IMR-90 (cell line): ENCODE results near the gene CIDEC. TPM values are rescaled to one million over a fixed set of nuclear protein-coding genes. Genes with fewer than 3 reads are reported as not detected.
A peak's percentile ranks its signal among the peaks of the same experiment; 100 is the strongest.

ENCODE experiments used
- ATAC-seq: fragments of 200-7000 bp; cut with Tn5 transposase; 2 replicates; pipeline ENCODE4 v1.9.1; 2020; ENCODE audit warnings: low read depth, mild to moderate bottlenecking, moderate library complexity
- BruUV-seq: library from RNA; stranded (reverse); fragments of 400-500 nt; replicated peaks from 2 replicates; lab custom pipeline; 2021; lab: Mats Ljungman, UMichigan
- CTCF ChIA-PET: fragments of 300-600 bp; formaldehyde crosslinking; extraction: SDS; loops from one replicate; lab custom pipeline; 2021; ENCODE audit warnings: antibody characterized with exemption; lab: Yijun Ruan, JAX
- POLR2A ChIA-PET: fragments of 300-600 bp; sonication (Branson Sonifier 250); formaldehyde crosslinking; loops from one replicate; lab custom pipeline; 2022; ENCODE audit warnings: antibody characterized with exemption; ENCODE audit not compliant: unreplicated experiment; lab: Charles Lee
- DNase-seq: peaks from one replicate; pipeline ENCODE4 v3.0.0; 2013
- H2AFZ ChIP-seq: replicated peaks from 2 replicates; pipeline ENCODE3; 2013; ENCODE audit warnings: low read length, mild to moderate bottlenecking; ENCODE audit not compliant: poor library complexity
- H2AK5ac ChIP-seq: 2 replicates; pipeline ENCODE4 v1.6.1; 2013; ENCODE audit warnings: low read depth, low read length, inconsistent platforms
- H2AK9ac ChIP-seq: replicated peaks from 2 replicates; pipeline ENCODE3; 2013; ENCODE audit warnings: mild to moderate bottlenecking, low read depth, low read length, moderate library complexity; ENCODE audit not compliant: poor library complexity
- H2BK120ac ChIP-seq: 2 replicates; pipeline ENCODE4 v1.6.1; 2013; ENCODE audit warnings: low read depth, low read length, inconsistent platforms
- H2BK15ac ChIP-seq: 3 replicates; pipeline ENCODE4 v1.6.1; 2013; ENCODE audit warnings: low read depth, low read length, inconsistent platforms
- H2BK20ac ChIP-seq: 2 replicates; pipeline ENCODE4 v1.6.1; 2013; ENCODE audit warnings: low read depth, mild to moderate bottlenecking, inconsistent platforms, low read length, moderate library complexity
- H2BK5ac ChIP-seq: 2 replicates; pipeline ENCODE4 v1.6.1; 2013; ENCODE audit warnings: mild to moderate bottlenecking, low read depth, low read length, inconsistent platforms; ENCODE audit not compliant: poor library complexity, severe bottlenecking
- H3K14ac ChIP-seq: replicated peaks from 2 replicates; pipeline ENCODE4 v1.6.1; 2013; ENCODE audit warnings: low read depth, low read length, inconsistent platforms
- H3K18ac ChIP-seq: 2 replicates; pipeline ENCODE4 v1.6.1; 2013; ENCODE audit warnings: low read depth, low read length, control low read depth
- H3K23ac ChIP-seq: 2 replicates; pipeline ENCODE4 v1.6.1; 2013; ENCODE audit warnings: low read depth, low read length, inconsistent platforms
- H3K27ac ChIP-seq: 2 replicates; pipeline ENCODE4 v1.5.1; 2013; ENCODE audit warnings: mild to moderate bottlenecking, control low read depth, low read length; ENCODE audit not compliant: insufficient read depth
- H3K27me3 ChIP-seq: 2 replicates; pipeline ENCODE4 v1.6.1; 2013; ENCODE audit warnings: low read length; ENCODE audit not compliant: control insufficient read depth, insufficient read depth
- H3K36me3 ChIP-seq: 2 replicates; pipeline ENCODE4 v1.6.1; 2013; ENCODE audit warnings: low read length, mixed read lengths; ENCODE audit not compliant: control insufficient read depth, insufficient read depth
- H3K4ac ChIP-seq: 2 replicates; pipeline ENCODE4 v1.6.1; 2013; ENCODE audit warnings: low read depth, low read length, inconsistent platforms
- H3K4me1 ChIP-seq: 2 replicates; pipeline ENCODE4 v1.6.1; 2013; ENCODE audit warnings: low read length, mixed read lengths; ENCODE audit not compliant: control insufficient read depth, insufficient read depth
- H3K4me2 ChIP-seq: 2 replicates; pipeline ENCODE4 v1.6.1; 2013; ENCODE audit warnings: low read depth, mild to moderate bottlenecking, control low read depth, low read length, moderate library complexity
- H3K4me3 ChIP-seq: 2 replicates; pipeline ENCODE4 v1.5.1; 2013; ENCODE audit warnings: low read depth, mild to moderate bottlenecking, control low read depth, low read length, moderate library complexity; ENCODE audit not compliant: insufficient read depth
- H3K56ac ChIP-seq: 2 replicates; pipeline ENCODE4 v1.6.1; 2013; ENCODE audit warnings: low read length, inconsistent platforms; ENCODE audit not compliant: insufficient read depth; ENCODE audit errors: extremely low read depth
- H3K79me1 ChIP-seq, 2 experiments: 2 replicates each; pipeline ENCODE4 v1.6.1; 2013; ENCODE audit warnings: low read length in 2 of 2, inconsistent platforms in 1 of 2, low read depth in 1 of 2
- H3K9ac ChIP-seq: 2 replicates; pipeline ENCODE4 v1.6.1; 2013; ENCODE audit warnings: low read depth, low read length, control low read depth
- H3K9me1 ChIP-seq: 2 replicates; pipeline ENCODE4 v1.6.1; 2013; ENCODE audit warnings: low read length, inconsistent platforms; ENCODE audit not compliant: insufficient read depth
- H3K9me3 ChIP-seq: 2 replicates; pipeline ENCODE4 v1.6.1; 2013; ENCODE audit warnings: low read length; ENCODE audit not compliant: control insufficient read depth, insufficient read depth
- H4K20me1 ChIP-seq: 2 replicates; pipeline ENCODE4 v1.6.1; 2013; ENCODE audit warnings: low read length, inconsistent platforms; ENCODE audit not compliant: insufficient read depth
- H4K5ac ChIP-seq: 2 replicates; pipeline ENCODE4 v1.6.1; 2013; ENCODE audit warnings: mild to moderate bottlenecking, low read depth, low read length, control low read depth
- H4K8ac ChIP-seq, 2 experiments: 2 replicates each; pipeline ENCODE4 v1.6.1; 2013; ENCODE audit warnings: low read depth in 2 of 2, low read length in 2 of 2, control low read depth in 1 of 2, inconsistent platforms in 1 of 2
- H4K91ac ChIP-seq: 2 replicates; pipeline ENCODE4 v1.6.1; 2013; ENCODE audit warnings: low read depth, low read length, inconsistent platforms; ENCODE audit not compliant: insufficient read depth
- BHLHE40 ChIP-seq: fragments of 150-350 bp; IDR thresholded peaks from 2 replicates; pipeline ENCODE4 v1.6.1; 2016; ENCODE audit warnings: mild to moderate bottlenecking, low read depth, low read length
- CEBPB ChIP-seq: IDR thresholded peaks from 2 replicates; pipeline ENCODE4 v1.6.1; 2012; ENCODE audit warnings: low read depth, low read length, improper control_type of control experiment
- CTCF ChIP-seq: conservative IDR thresholded peaks from 2 replicates; pipeline ENCODE4 v1.5.1; 2012; ENCODE audit warnings: mild to moderate bottlenecking, low read depth, low read length, improper control_type of control experiment
- ELK1 ChIP-seq: fragments of 150-350 bp; IDR thresholded peaks from 2 replicates; pipeline ENCODE4 v1.6.1; 2016; ENCODE audit warnings: low read depth, mild to moderate bottlenecking, low read length, moderate library complexity, borderline replicate concordance
- MAZ ChIP-seq: IDR thresholded peaks from 2 replicates; pipeline ENCODE4 v1.6.1; 2012; ENCODE audit warnings: low read depth, mild to moderate bottlenecking, low read length, improper control_type of control experiment, moderate library complexity, borderline replicate concordance
- MXI1 ChIP-seq: IDR thresholded peaks from 2 replicates; pipeline ENCODE4 v1.6.1; 2012; ENCODE audit warnings: low read depth, mild to moderate bottlenecking, low read length, moderate library complexity, borderline replicate concordance
- NFE2L2 ChIP-seq: fragments of 150-350 bp; IDR thresholded peaks from 2 replicates; pipeline ENCODE4 v1.6.1; 2016; ENCODE audit warnings: low read depth, mild to moderate bottlenecking, low read length
- RFX5 ChIP-seq: IDR thresholded peaks from 2 replicates; pipeline ENCODE4 v1.8.0; 2012; ENCODE audit warnings: low read depth, mild to moderate bottlenecking, low read length, moderate library complexity
- SMC3 ChIP-seq: fragments of 150-350 bp; IDR thresholded peaks from 2 replicates; pipeline ENCODE4 v1.6.1; 2016; ENCODE audit warnings: low read depth, mild to moderate bottlenecking, antibody characterized with exemption, low read length, moderate library complexity
- WGBS, 2 experiments: methylation state at CpG; one replicate each; pipeline versions ENCODE4 v1.1.5 to v1.1.7; 2013; ENCODE audit warnings: missing lambda C conversion rate in 2 of 2; ENCODE audit not compliant: insufficient read length in 1 of 2; ENCODE audit errors: extremely low coverage in 2 of 2; 5-methylcytosine and 5-hydroxymethylcytosine counted together
- dilution Hi-C: fragments of 300-500 bp; cut with HindIII; formaldehyde crosslinking; loops from one replicate; pipeline ENCODE4 v1.14.3; 2018; ENCODE audit warnings: low sequenced_read_pairs; ENCODE audit not compliant: unreplicated experiment
- in situ Hi-C: fragments of 300-500 bp; cut with MboI; formaldehyde crosslinking; loops from 3 replicates; pipeline ENCODE4 v1.14.3; 2019; ENCODE audit warnings: low sequenced_read_pairs, inconsistent platforms, mixed read lengths
- intact Hi-C: fragments of 100-400 bp; cut with micrococcal nuclease; formaldehyde crosslinking; loops from 2 replicates; pipeline ENCODE4 v1.10.0; 2022
- polyA plus RNA-seq, 3 experiments: library from polyadenylated mRNA; depleted of rRNA; stranded (reverse); fragments of >200 nt; gene quantifications; 2 replicates each; pipeline ENCODE4 v1.2.3, GENCODE V29; 2012; ENCODE audit warnings: low replicate concordance in 1 of 3
- total RNA-seq: library from RNA; depleted of rRNA; stranded (reverse); fragments of >200 nt; gene quantifications from 2 replicates; pipeline ENCODE4 v1.2.3, GENCODE V29; 2012

Gene CIDEC
- total and polyA plus RNA-seq, 2 of the 4 experiments (the other 2 are of a cell fraction), result 0.09 TPM; not detected in 1

GRCh38 chr3:9902372-9903237 lies 22.6 kb upstream of the CIDEC start, which contains the start of gene IL17RE (continued):
- no peak for TF ChIP-seq NFE2L2
- no peak for TF ChIP-seq RFX5

GRCh38 chr3:9901967-9902366 lies 21.9 kb upstream of the CIDEC start:
- 94% methylated on average over 3 of the region's 5 CpGs; no CpG with 5 or more reads in 1 of the 2 experiments for WGBS, 2 experiments

More at GRCh38 chr3:9901967-9902366, 21.9 kb upstream of the CIDEC start:
- no peak overlapping the region for H2BK15ac ChIP-seq
- no peak overlapping the region for H3K4me2 ChIP-seq
- peak overlapping the region; percentile 90 for H2AFZ ChIP-seq
- no peak overlapping the region for H3K23ac ChIP-seq
- no peak overlapping the region for H3K14ac ChIP-seq
- peaks cover 11% of the 10 kb centered on the region for H3K4me1 ChIP-seq
- H3K9me3 ChIP-seq, result no peaks in the 10 kb centered on the region
- no peaks in the 10 kb centered on the region for H3K27me3 ChIP-seq
- BruUV-seq, result no TSS peak
- no peak overlapping the region for H3K27ac ChIP-seq
- ChIA-PET CTCF (no interaction called here), POLR2A (no interaction called here)
- H2BK20ac ChIP-seq, result no peak overlapping the region
- H2AK9ac ChIP-seq, result peak overlapping the region; percentile 77
- peak overlapping the region; percentile 57 to 88; a peak in 3 of 4 replicates for H4K8ac ChIP-seq
- intact Hi-C loops (no loop called here), in situ Hi-C loops (no loop called here), dilution Hi-C loops (no loop called here)
- H3K4ac ChIP-seq, result 0 out of 2 replicates have a peak overlapping the region, but pooled peaks have one; percentile 46
- ATAC-seq (no peak), DNase-seq (no peak)
- no peak overlapping the region for H4K5ac ChIP-seq
- H3K79me1 ChIP-seq, result peaks cover 0 to 31% of the 10 kb centered on the region in 2 experiments; a peak in 2 of 4 replicates
- no peak overlapping the region; the same call in 1 of the 2 replicates for H4K91ac ChIP-seq
- H4K20me1 ChIP-seq, result peaks cover 2% of the 10 kb centered on the region; the same call in 1 of the 2 replicates
- H2AK5ac ChIP-seq, result no peak overlapping the region; the same call in 1 of the 2 replicates
- no peaks in the 10 kb centered on the region for H3K36me3 ChIP-seq
- H3K56ac ChIP-seq, result no peak overlapping the region
- TF ChIP-seq MXI1 (no peak), CTCF (no peak), MAZ (no peak), ELK1 (no peak), CEBPB (no peak), SMC3 (no peak), BHLHE40 (no peak)
- 0 out of 2 replicates have a peak overlapping the region, but pooled peaks have one; percentile 2 for H2BK120ac ChIP-seq
- no peak overlapping the region for H3K18ac ChIP-seq
- H3K9me1 ChIP-seq, result peaks cover 23% of the 10 kb centered on the region
- no peak overlapping the region for H3K4me3 ChIP-seq
- H3K9ac ChIP-seq, result no peak overlapping the region
- H2BK5ac ChIP-seq, result no peak overlapping the region
